GM12878 (cell line): Measurements from ENCODE around the gene STAMBP. TPM values are rescaled to one million over a fixed set of nuclear protein-coding genes. Genes with fewer than 3 reads are reported as not detected.

Experiments used
- BACH1 ChIP-seq: fragments of 450-650 bp; IDR thresholded peaks from 2 replicates; pipeline ENCODE4 v1.6.1; 2017; ENCODE audit warnings: mild to moderate bottlenecking, borderline replicate concordance
- BHLHE40 ChIP-seq, 2 experiments: fragments of 450-650 bp in 1 of 2; IDR thresholded peaks; 2 replicates each; pipeline ENCODE4 v1.6.1; 2011 to 2017; ENCODE audit warnings: low read depth in 2 of 2, borderline replicate concordance in 1 of 2, improper control_type of control experiment in 1 of 2, low read length in 1 of 2, mild to moderate bottlenecking in 1 of 2
- CBX5 ChIP-seq: sonication (generic); IDR thresholded peaks from 2 replicates; pipeline ENCODE4 v1.6.1; 2016; ENCODE audit warnings: low read depth, moderate library complexity, mild to moderate bottlenecking, inconsistent platforms
- CHD2 ChIP-seq: IDR thresholded peaks from 2 replicates; pipeline ENCODE4 v1.6.1; 2011; ENCODE audit warnings: low read depth, low read length, improper control_type of control experiment, borderline replicate concordance
- CREM ChIP-seq: IDR thresholded peaks from 2 replicates; pipeline ENCODE4 v1.6.1; 2014; ENCODE audit warnings: antibody characterized with exemption, low read depth
- CTCF ChIP-seq, 3 experiments: IDR thresholded peaks in 2 of 3; conservative IDR thresholded peaks in 1 of 3; 2 replicates each; pipeline ENCODE4 v1.5.1; 2011; ENCODE audit warnings: low read depth in 3 of 3, low read length in 3 of 3, mild to moderate bottlenecking in 3 of 3, control low read depth in 2 of 3, moderate library complexity in 2 of 3, inconsistent platforms in 1 of 3, mixed read lengths in 1 of 3; ENCODE audit not compliant: control insufficient read depth in 2 of 3, insufficient read depth in 1 of 3; ENCODE audit errors: extremely low read depth in 1 of 3
- DPF2 ChIP-seq: fragments of 450-650 bp; IDR thresholded peaks from 2 replicates; pipeline ENCODE4 v1.6.1; 2017; ENCODE audit warnings: mild to moderate bottlenecking
- EP300 ChIP-seq, 2 experiments: fragments of 150-350 bp in 1 of 2; IDR thresholded peaks; 2 replicates each; pipeline ENCODE4 v1.6.1; 2011 to 2012; ENCODE audit warnings: low read depth in 2 of 2, low read length in 2 of 2, borderline replicate concordance in 1 of 2, improper control_type of control experiment in 1 of 2, inconsistent platforms in 1 of 2; ENCODE audit not compliant: control insufficient read depth in 1 of 2
- ETV6 ChIP-seq, 2 experiments: fragments of 450-650 bp in 1 of 2; IDR thresholded peaks in 1 of 2; conservative IDR thresholded peaks in 1 of 2; 2 replicates each; pipeline ENCODE4 v1.6.1; 2014; ENCODE audit warnings: antibody characterized with exemption in 1 of 2, borderline replicate concordance in 1 of 2, low read depth in 1 of 2, mild to moderate bottlenecking in 1 of 2, moderate library complexity in 1 of 2
- EZH2 ChIP-seq: IDR thresholded peaks from 2 replicates; pipeline ENCODE4 v1.6.1; 2012; ENCODE audit warnings: low read depth, mild to moderate bottlenecking, control low read depth, inconsistent platforms, low read length, borderline replicate concordance; ENCODE audit not compliant: control insufficient read depth
- HDGF ChIP-seq: fragments of 450-650 bp; IDR thresholded peaks from 2 replicates; pipeline ENCODE4 v1.6.1; 2016; ENCODE audit warnings: antibody characterized with exemption
- IKZF1 ChIP-seq: fragments of 450-650 bp; conservative IDR thresholded peaks from 2 replicates; pipeline ENCODE4 v1.6.1; 2017; ENCODE audit warnings: antibody characterized with exemption, mild to moderate bottlenecking
- IKZF2 ChIP-seq, 2 experiments: fragments of 450-650 bp; IDR thresholded peaks; 2 replicates each; pipeline ENCODE4 v1.6.1; 2017; ENCODE audit warnings: mild to moderate bottlenecking in 2 of 2, moderate library complexity in 2 of 2
- IRF4 ChIP-seq: IDR thresholded peaks from 2 replicates; pipeline ENCODE4 v1.6.1; 2011; ENCODE audit warnings: low read depth, low read length
- JUNB ChIP-seq: IDR thresholded peaks from 2 replicates; pipeline ENCODE4 v1.6.1; 2016; ENCODE audit warnings: antibody characterized with exemption, mild to moderate bottlenecking
- KDM1A ChIP-seq: fragments of 200-600 bp; sonication (generic); IDR thresholded peaks from 2 replicates; pipeline ENCODE4 v1.6.1; 2016; ENCODE audit warnings: borderline replicate concordance
- NFIC ChIP-seq: IDR thresholded peaks from 2 replicates; pipeline ENCODE4 v1.6.1; 2012; ENCODE audit warnings: low read depth, mild to moderate bottlenecking, inconsistent platforms, low read length, moderate library complexity
- NFXL1 ChIP-seq: fragments of 450-650 bp; IDR thresholded peaks from 2 replicates; pipeline ENCODE4 v1.6.1; 2017; ENCODE audit warnings: antibody characterized with exemption, mild to moderate bottlenecking, borderline replicate concordance
- POLR2A ChIP-seq: IDR thresholded peaks from 2 replicates; pipeline ENCODE4 v1.6.1; 2011; ENCODE audit warnings: low read depth, mild to moderate bottlenecking, low read length
- RBBP5 ChIP-seq: fragments of 200-600 bp; sonication (generic); conservative IDR thresholded peaks from 2 replicates; pipeline ENCODE4 v1.6.1; 2016
- RUNX3 ChIP-seq: IDR thresholded peaks from 2 replicates; pipeline ENCODE4 v1.6.1; 2012; ENCODE audit warnings: low read length, inconsistent platforms
- SMAD5 ChIP-seq: IDR thresholded peaks from 2 replicates; pipeline ENCODE4 v1.6.1; 2016; ENCODE audit warnings: antibody characterized with exemption, low read depth
- TAF1 ChIP-seq: IDR thresholded peaks from 2 replicates; pipeline ENCODE4 v1.6.1; 2011; ENCODE audit warnings: mild to moderate bottlenecking, low read depth, low read length, borderline replicate concordance
- TCF12 ChIP-seq: IDR thresholded peaks from 2 replicates; pipeline ENCODE4 v1.6.1; 2011; ENCODE audit warnings: low read depth, mild to moderate bottlenecking, low read length
- ZNF24 ChIP-seq: fragments of 450-650 bp; IDR thresholded peaks from 2 replicates; pipeline ENCODE4 v1.6.1; 2017; ENCODE audit warnings: antibody characterized with exemption, mild to moderate bottlenecking
- polyA plus RNA-seq, 11 experiments: library from polyadenylated mRNA; depleted of rRNA in 4 of 11; unstranded in 6 of 11; stranded (reverse) in 5 of 11; fragments of >200 nt; fragmentation: Nextera tagmentation in 4 of 11; fragmentation: Illumina TruSeq in 1 of 11; extraction: Ambion mirVana in 4 of 11; extraction: Trizol in 1 of 11; gene quantifications; 1 replicate in 1 of 11; 2 replicates in 10 of 11; pipeline versions ENCODE4 v1.2.1 to v1.2.3, GENCODE V29; 2011 to 2016; ENCODE audit warnings: inconsistent platforms in 2 of 11, missing spikeins in 2 of 11, low read depth in 1 of 11
- total RNA-seq, 4 experiments: library from RNA; depleted of rRNA in 3 of 4; stranded (reverse); fragments of >200 nt in 3 of 4; fragmentation: Illumina TruSeq in 1 of 4; extraction: Trizol in 1 of 4; gene quantifications; 2 replicates each; pipeline versions ENCODE4 v1.2.1 to v1.2.3, GENCODE V29; 2013 to 2021
- TF ChIP-seq, protein P1 (sequence below): fragments of 450-650 bp; IDR thresholded peaks from 2 replicates; pipeline ENCODE4 v1.6.1; 2018; ENCODE audit warnings: borderline replicate concordance, mild to moderate bottlenecking; ENCODE audit not compliant: partially characterized antibody
- TF ChIP-seq, protein P2 (sequence below): IDR thresholded peaks from 2 replicates; pipeline ENCODE4 v1.6.1; 2012; ENCODE audit warnings: low read depth, low read length, improper control_type of control experiment

Gene STAMBP
- total and polyA plus RNA-seq, 10 of the 15 experiments (the other 5 are each of a cell fraction or from before 2014, with no cell fraction given), result 38.9 to 84.1 (median 69.7) TPM

DNA sequence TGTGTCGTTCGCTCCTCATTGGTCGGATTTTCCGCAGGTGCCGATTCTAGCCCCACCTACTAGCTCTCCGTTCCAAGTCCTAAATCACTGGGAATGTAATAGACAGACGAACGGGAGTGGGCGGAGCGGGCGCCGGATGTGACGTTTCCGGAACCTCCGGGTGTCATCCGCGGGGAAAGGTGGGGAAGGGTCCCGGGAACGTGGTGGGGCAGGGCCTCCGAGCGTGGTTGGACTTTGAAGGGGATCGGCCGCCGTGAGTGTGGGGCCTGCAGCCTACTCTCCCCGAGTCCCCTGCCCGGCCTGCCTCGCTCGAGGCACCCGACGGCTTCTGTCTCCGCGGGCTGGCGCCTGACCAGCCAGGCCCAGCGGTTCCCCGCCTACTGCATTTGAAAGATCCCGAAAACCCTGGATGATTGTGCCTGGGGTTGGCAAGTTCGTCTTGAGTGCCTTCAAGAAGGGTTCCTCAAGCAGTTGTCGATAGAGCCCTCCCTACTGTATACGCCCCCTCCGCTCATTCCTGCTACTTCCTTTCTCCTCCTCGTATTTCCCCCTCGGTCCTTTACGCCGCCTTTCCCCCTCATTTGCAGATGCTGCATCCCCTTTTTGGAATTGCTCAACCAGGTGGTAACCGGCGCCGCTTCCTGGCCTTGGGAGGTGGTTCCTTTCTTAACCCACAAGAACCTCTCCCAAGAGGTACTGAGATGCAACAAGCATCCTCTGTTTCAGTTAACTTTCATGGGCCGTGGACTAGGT is at the start of gene STAMBP (continued):
- TF ChIP-seq TCF12 (0 out of 2 replicates have a peak, but pooled peaks have one; percentile 38), IKZF2 (IDR thresholded peaks at IDR 0.05) (peak; percentile 66 to 77), HDGF (peak; percentile 71; the same call in 1 of the 2 replicates), RBBP5 (no peak), SMAD5 (no peak), IRF4 (peak; percentile 5; the same call in 1 of the 2 replicates), NFXL1 (no peak), IKZF1 (peak; percentile 92), CBX5 (no peak), EZH2 (no peak), ETV6 (conservative IDR thresholded peaks at IDR 0.05 in 1 of 2, IDR thresholded peaks at IDR 0.05 in 1 of 2; ENCODE audit: borderline replicate concordance in 1 of 2, low read depth in 1 of 2) (no peak), POLR2A (peak; percentile 80), EP300 (IDR thresholded peaks at IDR 0.05; ENCODE audit: borderline replicate concordance in 1 of 2, control insufficient read depth in 1 of 2, low read depth in 2 of 2, low read length in 2 of 2) (no peak), ZNF24 (no peak), JUNB (no peak), TAF1 (no peak), BHLHE40 (IDR thresholded peaks at IDR 0.05; ENCODE audit: borderline replicate concordance in 1 of 2, low read depth in 2 of 2, low read length in 1 of 2) (peak; percentile 47 to 71; a peak in 3 of 4 replicates), CHD2 (0 out of 2 replicates have a peak, but pooled peaks have one; percentile 37), NFIC (no peak), CREM (peak; percentile 92), DPF2 (peak; percentile 62; the same call in 1 of the 2 replicates), BACH1 (peak; percentile 65), RUNX3 (0 out of 2 replicates have a peak, but pooled peaks have one; percentile 6), KDM1A (no peak), CTCF (IDR thresholded peaks at IDR 0.05 in 2 of 3, conservative IDR thresholded peaks at IDR 0.05 in 1 of 3; ENCODE audit: control insufficient read depth in 2 of 3, extremely low read depth in 1 of 3, insufficient read depth in 1 of 3, low read depth in 3 of 3, low read length in 3 of 3) (no peak)
- TF ChIP-seq, protein P1, sequence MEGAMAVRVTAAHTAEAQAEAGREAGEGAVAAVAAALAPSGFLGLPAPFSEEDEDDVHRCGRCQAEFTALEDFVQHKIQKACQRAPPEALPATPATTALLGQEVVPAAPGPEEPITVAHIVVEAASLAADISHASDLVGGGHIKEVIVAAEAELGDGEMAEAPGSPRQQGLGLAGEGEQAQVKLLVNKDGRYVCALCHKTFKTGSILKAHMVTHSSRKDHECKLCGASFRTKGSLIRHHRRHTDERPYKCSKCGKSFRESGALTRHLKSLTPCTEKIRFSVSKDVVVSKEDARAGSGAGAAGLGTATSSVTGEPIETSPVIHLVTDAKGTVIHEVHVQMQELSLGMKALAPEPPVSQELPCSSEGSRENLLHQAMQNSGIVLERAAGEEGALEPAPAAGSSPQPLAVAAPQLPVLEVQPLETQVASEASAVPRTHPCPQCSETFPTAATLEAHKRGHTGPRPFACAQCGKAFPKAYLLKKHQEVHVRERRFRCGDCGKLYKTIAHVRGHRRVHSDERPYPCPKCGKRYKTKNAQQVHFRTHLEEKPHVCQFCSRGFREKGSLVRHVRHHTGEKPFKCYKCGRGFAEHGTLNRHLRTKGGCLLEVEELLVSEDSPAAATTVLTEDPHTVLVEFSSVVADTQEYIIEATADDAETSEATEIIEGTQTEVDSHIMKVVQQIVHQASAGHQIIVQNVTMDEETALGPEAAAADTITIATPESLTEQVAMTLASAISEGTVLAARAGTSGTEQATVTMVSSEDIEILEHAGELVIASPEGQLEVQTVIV, result no peak
- TF ChIP-seq, protein P2, sequence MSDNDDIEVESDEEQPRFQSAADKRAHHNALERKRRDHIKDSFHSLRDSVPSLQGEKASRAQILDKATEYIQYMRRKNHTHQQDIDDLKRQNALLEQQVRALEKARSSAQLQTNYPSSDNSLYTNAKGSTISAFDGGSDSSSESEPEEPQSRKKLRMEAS, result peak; percentile 50; the same call in 1 of the 2 replicates
